ENCODE data around the gene BOD1L1.

BOD1L1 gene

DNA sequence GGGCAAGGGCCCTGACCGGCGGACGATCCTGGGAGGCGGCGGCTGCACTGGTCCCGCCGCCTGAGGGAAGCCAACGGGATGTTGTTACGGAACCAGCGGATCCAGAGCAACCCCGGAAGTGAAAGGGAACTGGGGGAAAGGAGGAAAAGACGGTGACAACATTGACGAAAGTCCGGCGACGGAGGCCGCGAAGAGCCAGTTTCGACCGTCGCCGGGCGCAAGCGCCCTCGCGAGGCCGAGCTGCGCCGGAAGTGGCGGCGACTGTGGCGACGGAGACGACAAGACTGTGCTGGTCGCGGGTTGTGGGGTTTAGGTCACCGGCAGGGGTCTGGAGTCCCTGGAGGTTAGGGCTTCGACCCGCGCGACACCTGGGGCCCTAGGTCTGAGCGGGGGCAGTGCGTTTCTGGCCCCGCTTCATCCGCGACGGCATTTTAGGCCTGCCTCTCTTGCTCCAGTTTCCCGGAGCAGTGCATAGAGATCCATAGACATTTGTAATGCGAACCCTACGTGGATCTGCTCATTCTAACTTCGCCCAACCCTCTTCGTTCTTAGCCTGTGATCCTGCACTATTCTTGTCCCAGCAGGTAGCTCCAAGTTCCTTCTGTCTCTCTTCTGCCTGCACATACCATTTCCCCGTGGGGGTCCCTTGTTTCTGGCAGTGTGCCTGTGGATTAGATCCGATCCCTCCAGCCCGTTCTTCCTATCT is at the start of gene BOD1L1:
Gene BOD1L1 (minus strand): TSS at position 120 of the 706 bp plus-strand sequence. CDS start 138 bp downstream, outside the sequence.
- DNase-seq = peak; percentile 74 to 93

DNA sequence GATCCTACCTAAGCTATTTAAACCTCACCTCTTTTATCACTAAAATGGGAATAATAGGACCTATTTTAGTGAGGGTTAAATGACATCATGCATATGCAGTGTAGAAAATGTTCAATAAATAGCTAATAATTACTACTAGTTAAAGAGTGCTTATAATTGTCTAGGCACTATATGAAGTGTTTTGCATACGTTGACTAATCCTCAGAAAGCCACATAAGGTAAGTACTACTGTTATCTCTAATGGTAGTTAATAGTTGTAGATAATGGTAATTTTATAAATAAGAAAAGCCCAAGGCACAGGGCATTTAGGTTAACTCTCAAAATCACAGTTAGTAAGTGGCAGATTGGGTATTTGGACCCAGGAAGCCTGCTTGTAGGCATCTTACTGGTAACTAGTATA is 47.4 kb upstream of the BOD1L1 start:
- no peak for DNase-seq

DNA sequence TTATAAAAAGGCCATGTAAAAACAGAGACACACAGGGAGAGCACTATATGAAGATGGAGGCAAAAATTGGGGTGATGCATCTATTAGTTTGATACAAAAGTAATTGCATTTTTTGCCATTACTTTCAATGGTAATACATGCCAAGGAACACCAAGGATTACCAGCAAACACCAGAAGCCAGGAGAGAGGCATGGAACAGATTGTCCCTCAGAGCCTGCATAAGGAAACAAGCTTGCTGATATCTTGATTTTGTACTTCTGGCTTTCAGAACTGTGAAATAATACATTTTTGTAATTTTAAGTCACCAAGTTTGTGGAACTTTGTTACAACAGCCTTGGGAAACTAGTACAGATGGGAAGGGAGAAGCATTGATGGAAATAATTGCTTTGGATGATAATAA is 45.6 kb upstream of the BOD1L1 start:
- DNase-seq = no peak

DNA sequence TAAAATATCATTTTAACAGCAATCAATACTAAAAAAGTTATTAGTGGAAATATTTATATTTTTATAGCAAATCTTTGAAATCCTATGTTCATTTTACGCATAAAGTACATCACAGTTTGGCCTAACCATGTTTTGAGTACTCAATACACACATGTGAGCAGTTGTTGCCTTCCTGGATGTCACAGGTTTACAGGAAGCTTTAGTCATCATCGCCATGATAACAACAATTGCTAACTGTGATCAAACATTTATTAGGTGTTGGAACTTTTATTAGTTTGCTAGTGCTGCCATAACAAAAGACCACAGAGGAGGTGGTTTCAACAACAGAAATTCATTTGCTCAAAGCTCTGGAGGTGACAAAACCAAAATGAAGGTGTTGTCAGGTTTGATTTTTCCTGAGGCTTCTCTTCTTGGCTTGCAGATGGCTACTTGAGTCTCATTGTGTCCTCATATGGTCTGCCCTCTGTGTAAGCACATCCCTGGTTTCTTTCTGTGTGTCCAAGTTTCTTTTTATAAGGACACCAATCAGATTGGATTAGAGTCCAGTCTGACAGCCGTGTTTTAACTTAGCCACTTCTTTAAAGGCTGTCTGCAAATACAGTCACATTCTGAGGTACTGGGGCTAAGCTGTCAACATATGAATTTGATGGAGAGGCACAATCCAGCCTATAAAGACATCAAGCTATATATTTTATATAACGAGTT is 43.1 kb upstream of the BOD1L1 start:
- DNase-seq = no peak

DNA sequence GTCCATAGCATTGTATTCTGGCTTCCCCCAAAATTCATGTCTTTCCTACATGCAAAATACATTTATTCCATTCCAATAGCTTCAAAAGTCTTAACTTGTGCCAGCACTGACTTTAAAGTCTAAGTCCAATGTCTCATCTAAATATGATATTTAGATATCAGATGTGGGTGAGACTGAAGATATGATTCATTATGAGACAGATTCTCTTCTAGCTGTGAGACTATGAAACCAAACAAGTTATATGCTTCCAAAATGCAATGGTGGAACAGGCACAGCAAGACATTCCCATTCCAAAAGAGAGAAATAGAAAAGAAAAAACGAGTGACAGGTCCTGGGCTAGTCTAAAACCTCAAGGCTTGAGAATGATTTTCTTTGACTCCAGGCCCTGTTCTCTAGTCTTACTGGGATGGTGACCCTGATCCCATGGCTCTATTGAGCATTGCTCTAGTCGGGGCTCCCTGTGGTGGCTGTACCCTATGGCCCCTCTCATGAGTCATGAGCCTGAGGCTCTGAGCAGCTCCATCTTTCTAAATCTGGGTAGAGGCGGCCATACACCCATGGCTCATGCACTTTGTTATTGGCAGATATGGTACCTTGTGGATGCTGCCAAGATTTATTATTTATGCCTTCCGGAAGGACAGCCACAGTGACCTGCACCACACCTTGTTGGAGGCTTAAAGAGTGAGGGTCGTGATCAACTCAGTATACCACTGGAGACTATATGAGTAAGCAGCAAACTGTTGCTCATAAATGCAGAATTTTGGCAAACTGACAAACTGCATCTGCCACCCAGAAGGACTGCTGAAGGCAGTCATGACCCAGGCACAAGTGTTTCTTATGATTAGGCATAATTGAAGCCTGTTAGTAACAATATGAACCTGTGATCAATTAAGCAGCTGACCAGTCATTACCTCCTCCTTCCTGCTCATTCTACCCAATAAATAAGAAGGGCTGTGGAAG is 38.5 kb upstream of the BOD1L1 start:
- no peak for DNase-seq

DNA sequence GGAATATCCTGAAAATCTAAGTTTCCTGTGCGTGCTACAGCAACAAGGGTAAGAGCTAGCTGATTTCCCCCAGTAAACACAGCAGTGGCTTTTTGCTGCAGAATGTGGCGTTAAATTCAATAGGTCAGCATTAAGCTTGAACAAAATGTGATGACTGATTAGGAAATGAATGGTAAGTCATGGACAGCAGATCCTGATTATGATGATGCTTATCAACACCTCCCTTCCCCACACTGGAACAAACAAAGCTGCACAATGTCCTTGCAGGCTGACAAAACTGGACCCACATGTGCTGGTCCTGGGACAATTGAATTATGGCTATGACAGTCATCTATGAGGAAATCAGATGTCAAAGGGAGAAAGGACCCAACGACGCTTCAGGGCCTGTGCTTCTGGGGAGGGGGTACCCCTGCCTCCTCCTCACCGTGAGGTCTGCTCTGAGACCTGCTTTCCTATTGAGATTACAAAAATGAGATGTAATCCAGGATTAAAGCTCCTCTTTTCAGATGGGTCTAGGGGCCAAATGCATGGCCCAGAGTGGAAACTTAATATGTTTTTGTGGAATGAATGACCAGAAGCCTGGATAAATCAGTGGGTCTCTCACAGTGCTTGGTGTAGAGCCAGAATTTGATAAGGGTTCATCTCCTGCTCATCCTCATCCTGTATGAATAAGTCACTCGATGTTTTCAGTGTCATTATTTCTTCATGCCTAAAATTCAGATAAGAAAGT is 32.0 kb upstream of the BOD1L1 start:
- DNase-seq = no peak

DNA sequence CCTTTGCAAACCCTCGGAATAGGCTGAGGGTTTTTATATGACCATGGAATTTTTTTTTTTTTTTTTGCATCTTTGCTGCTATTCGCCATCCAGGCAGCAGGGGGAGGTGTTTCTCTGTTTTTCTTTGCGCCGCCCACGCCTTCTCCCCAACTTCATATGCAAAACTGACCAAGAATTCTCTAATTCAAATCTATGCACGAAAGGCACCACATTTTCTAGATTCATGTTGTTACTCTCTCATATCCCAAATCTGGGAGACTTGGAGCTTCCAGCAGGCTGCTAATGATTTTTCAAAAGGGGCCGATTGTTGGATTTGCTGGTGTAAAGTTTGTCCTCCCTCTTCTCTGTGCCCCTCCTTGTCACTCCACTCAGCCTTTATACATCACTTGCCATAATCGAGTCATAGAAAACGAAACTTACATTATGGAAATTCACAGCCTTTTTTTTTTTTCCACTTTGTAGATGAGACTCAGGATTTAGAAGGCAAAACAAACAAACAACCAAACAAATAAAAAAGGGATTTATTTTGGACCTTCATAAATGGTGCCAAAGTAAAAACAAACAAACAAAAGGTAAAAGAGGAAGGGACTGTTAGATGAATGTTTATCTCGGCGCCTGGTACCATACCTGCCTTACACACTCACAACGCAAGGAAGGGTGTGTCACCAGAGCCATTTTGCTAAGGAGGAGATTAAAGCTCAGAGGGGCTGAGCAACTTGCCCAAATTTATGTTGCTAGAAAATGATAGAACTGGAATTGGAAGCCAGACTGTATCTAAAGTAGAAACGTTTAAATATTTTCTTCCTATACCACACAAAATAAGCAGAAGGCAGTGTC is 29.3 kb upstream of the BOD1L1 start:
- DNase-seq = peak in 1 of 2 experiments; percentile 38

GRCh38 chr4:13654162-13654797 is 26.8 kb upstream of the BOD1L1 start:
- peak; percentile 26 to 61 for DNase-seq

DNA sequence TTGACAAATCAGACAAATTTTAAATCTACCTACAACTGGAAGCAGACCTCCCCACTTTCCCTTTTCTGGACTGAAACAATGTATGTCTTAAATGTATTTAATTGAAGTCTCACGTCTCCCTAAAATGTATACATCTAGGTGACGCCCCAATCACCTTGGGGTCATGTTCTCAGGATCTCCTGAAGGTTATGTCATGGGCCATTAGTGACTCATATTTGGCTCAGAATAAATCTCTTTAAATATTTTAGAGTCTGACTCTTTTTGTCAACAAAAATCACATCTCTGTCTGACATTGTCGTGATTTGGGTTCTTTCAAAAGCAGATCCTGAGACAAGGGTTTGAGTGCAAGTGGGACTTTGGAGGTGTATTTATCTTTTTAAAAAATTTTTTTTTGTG is 26.2 kb upstream of the BOD1L1 start:
- DNase-seq = no peak

DNA sequence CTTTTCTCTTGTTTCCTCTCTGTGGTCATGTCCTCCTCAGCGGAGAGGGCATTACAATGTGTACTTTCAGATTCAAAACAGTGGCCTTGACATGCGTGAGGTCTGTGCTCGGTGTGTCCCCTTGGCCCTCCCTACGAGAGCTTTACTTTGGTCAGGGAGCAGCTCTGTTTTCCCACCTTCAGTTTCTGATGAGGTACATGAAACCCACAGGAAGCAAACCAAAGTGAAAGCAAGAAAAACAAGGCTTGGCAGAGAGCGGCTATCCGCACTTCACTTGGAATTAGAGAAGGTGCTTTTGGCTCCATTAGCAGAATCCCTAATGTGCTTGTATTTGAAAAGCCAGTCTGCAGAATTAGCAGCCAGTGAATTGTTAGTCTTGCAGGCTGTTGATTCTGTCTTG is 19.5 kb upstream of the BOD1L1 start:
- DNase-seq = no peak

GRCh38 chr4:13645075-13645474 is 17.6 kb upstream of the BOD1L1 start:
- no peak for DNase-seq

DNA sequence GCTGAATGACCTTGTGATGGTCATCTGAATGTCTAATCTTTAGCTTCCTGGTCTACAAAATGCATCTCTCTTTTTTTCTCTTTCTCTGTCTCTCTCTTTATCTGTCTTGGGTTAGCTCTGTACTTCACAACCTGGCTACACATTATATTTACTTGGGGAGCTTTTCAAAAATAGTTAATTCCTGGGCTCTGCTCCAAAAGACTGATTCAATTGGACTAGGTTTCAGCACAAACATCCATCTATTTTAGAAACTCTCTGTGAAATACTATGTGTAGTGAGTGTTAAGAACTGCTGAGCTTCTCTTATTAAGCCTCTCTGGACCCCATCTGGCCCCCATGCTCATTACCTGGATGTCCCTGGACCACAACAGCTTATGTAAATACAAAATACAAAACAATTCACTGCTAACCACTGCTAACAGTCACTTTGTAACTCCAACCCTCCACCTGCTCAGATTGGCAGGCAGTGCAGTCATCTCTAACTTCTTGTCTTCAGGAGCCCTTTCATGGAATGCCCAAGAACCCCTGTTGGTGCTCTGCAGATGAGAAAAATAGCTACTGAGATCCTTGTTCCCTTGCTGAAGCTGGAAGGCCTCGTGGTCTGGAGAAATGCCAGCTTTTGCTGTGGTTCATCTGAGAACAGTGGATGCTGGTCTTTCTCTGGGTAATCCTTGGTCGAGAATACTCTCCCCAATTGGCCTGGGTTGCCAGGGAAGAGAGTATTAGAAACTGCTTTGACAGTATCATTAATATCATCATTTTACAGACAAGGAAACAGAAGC is 14.8 kb upstream of the BOD1L1 start:
- DNase-seq = no peak

DNA sequence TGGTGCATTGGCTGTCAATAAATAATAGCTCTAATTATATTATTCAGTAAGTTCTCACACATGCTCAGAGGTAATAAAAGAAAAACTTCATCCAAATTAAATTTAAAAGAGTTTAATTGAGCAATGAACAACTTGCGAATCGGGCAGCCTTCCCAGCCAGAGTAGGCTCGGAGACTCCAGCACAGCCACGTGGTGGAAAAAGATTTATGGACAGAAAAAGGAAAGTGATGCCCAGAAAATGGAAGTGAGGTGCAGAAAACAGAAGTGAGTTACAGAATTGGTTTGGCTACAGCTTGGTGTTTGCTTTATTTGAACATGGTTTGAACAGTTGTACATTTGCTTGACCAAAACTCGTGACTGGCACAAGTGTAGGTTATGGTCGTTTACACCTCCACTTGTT is 13.6 kb upstream of the BOD1L1 start:
- no peak for DNase-seq

- no peak for DNase-seq
Observed at GRCh38 chr4:13640149-13640940, 12.8 kb upstream of the BOD1L1 start.

GRCh38 chr4:13635286-13635799 is 7.8 kb upstream of the BOD1L1 start:
- no peak for DNase-seq

GRCh38 chr4:13633671-13634070 is 6.1 kb upstream of the BOD1L1 start:
- no peak for DNase-seq

- no peak for DNase-seq
Observed at GRCh38 chr4:13627178-13627605, 333 bp downstream of the BOD1L1 start.

DNA sequence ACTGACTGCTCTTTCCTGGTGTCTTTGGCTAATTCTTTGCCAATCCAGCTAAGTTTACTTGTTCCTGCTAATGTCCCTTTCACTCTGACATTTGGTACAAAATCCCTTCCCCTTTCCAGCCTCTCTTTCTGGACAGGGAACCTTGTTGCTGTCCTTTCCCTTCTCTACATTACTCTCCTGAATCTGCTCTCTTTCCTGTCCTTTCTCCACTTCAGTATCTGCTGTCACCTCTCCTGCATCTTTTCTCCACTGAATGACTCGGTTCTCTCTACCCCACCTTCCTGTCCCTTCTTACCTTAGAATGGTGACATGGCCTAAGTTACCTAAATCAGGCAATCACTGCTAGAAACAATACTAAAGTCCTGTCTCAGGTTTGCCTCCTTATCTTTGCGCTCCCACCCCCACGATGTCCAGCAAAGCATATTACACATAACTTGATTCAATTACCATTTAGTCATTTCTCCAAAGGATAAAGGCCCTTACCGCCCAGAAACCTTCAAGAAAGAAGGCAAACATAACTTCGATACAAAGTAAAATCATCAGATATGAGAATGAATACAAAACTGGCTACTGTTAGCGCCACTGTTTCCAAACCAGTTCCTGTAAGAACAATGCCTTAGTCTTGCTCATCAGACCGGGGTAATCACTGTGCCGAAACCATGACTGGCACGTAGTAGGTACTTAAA is 890 bp downstream of the BOD1L1 start:
- DNase-seq = no peak
